Hindlimb muscle (tissue), 1 donor: ENCODE measurements around the gene ESPL1. TPM values are rescaled to one million over a fixed set of nuclear protein-coding genes. Genes with fewer than 3 reads are reported as not detected.

ENCODE experiments used
- polyA plus RNA-seq: library from polyadenylated mRNA; unstranded; fragments of 120-200 nt; gene quantifications from one replicate; pipeline ENCODE4 v1.2.1, GENCODE V29; 2013; ENCODE audit not compliant: insufficient read length

The ESPL1 gene
- polyA plus RNA-seq, 1 donor, result 5.1 TPM

Other genes with a start within 250 kb of the ESPL1 start
- gene TNS2, start 218.2 kb upstream of the ESPL1 start, polyA plus RNA-seq, result 124 TPM
- 17.4 TPM for gene SPRYD3, start 188.9 kb upstream of the ESPL1 start, polyA plus RNA-seq
- 49.2 TPM for gene IGFBP6, start 170.6 kb upstream of the ESPL1 start, polyA plus RNA-seq
- gene SOAT2, start 164.8 kb upstream of the ESPL1 start, polyA plus RNA-seq, result 0.10 TPM
- 28.3 TPM for gene ZNF740, start 87.6 kb upstream of the ESPL1 start, polyA plus RNA-seq
- 60.7 TPM for gene CSAD, start 87.4 kb upstream of the ESPL1 start, polyA plus RNA-seq
- gene ITGB7, start 61.0 kb upstream of the ESPL1 start, polyA plus RNA-seq, result 0.76 TPM
- gene RARG, start 36.1 kb upstream of the ESPL1 start, polyA plus RNA-seq, result 24.8 TPM
- gene PFDN5, start 27.2 kb downstream of the ESPL1 start, polyA plus RNA-seq, result 416 TPM
- 38.9 TPM for gene MYG1, start 31.4 kb downstream of the ESPL1 start, polyA plus RNA-seq
- gene AAAS, start 53.3 kb downstream of the ESPL1 start, polyA plus RNA-seq, result 55.9 TPM
- gene SP7, start 68.1 kb downstream of the ESPL1 start, polyA plus RNA-seq, result 0.13 TPM
- gene SP1, start 111.9 kb downstream of the ESPL1 start, polyA plus RNA-seq, result 39.9 TPM
- gene AMHR2, start 155.6 kb downstream of the ESPL1 start, polyA plus RNA-seq, result not detected
- gene PRR13, start 173.4 kb downstream of the ESPL1 start, polyA plus RNA-seq, result 50.8 TPM
- 560 TPM for gene PCBP2, start 183.8 kb downstream of the ESPL1 start, polyA plus RNA-seq
- gene MAP3K12, start 231.2 kb downstream of the ESPL1 start, polyA plus RNA-seq, result 18.4 TPM
- gene TARBP2, start 233.0 kb downstream of the ESPL1 start, polyA plus RNA-seq, result 24.7 TPM
- 0.48 TPM for gene NPFF, start 239.2 kb downstream of the ESPL1 start, polyA plus RNA-seq